Activated T-cell treated with anti-CD3 and anti-CD28 coated beads for 4 hours (primary cell): ENCODE data around the gene EIF2D.

ENCODE experiments used
- DNase-seq: peaks from one replicate; pipeline ENCODE4 v3.0.0-alpha.2; 2020

The EIF2D gene

DNA sequence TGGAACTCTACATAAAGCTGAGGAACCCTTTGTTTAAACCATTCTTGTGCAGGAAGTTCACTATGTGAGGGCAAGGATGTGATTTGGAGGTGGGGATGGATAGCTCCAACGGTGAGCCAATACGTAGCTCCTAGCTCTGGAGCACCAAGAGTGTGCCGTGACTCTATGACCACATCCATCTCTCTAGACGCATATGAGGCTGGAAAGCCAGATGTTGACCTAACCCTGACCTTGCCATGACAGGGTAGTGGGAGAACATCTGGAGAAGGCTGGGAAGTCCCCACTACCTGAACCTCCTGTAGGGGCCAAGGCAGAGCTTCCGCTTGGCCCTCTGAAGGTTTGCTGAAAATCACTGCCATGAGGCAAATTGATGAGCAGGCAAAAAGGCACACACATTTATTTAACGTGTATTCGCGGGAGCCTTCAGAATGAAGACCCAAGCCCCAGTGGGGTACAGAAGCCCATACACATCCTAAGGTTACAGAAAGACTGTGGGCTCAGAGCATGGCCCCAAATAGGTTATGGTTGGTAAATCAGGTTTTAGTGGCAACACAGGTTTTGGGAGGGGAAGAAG, 43.4 kb downstream of the EIF2D start:
- no peak for DNase-seq

GRCh38 chr1:206568256-206568655, 44.0 kb downstream of the EIF2D start:
- no peak for DNase-seq

- no peak for DNase-seq
Measured at GRCh38 chr1:206566999-206567398, 45.3 kb downstream of the EIF2D start.

DNA sequence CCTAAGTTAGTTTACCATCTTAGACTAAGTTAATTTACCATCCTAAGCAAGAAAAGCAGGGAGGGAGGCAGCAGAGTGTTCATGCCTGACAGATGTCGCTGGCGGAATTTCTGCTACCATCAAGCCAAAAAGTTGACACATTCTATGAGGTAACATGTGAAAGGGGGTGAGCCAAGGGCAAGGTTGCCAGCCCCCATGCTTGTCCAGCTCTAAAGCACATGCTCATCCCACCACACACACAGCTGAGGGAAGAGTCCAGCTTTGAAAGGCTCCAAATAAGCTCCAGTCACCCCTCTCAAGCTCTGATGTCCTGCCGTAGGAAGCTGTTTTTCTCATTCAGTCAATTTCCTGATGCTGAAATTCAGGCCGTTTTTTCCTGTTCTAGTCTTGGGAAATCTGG, 46.3 kb downstream of the EIF2D start:
- DNase-seq = no peak

GRCh38 chr1:206563367-206564207, 48.7 kb downstream of the EIF2D start:
- DNase-seq = no peak

DNA sequence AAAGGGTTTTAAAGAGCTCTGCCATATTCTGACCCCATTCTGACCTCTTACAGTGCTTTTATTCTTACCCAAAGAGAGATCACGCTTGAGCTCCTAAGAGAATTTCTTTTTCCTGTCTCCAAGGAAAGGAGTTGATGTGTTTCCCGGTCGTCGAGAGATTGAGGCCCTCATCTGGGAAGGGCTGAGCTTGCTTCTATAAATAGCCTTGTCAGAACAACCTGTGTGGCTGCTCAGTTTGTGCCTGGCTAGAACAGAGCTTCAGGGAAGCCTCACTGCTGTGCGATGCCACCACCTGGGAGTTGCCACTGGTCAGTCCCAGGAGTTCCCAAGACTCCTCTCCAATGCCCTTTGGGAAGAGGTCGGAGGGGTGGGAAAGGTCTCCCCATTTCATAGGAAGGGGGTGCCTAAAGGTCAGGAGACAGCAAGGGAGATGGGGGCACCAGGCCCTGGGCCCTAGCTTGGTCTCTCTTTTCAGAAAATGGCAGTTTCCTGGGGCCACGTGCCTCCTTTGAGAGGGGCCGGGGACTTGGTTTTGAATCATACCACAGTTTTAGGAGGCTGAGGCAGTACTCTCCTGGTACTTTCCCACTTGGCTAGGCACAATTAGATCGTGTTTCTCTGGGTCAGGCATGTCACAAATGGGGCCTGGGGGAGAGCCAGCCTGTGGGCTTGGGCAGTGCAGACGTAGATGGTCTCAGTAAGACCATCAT, 52.1 kb downstream of the EIF2D start:
- no peak for DNase-seq

GRCh38 chr1:206559672-206559995, 52.6 kb downstream of the EIF2D start:
- no peak for DNase-seq

DNA sequence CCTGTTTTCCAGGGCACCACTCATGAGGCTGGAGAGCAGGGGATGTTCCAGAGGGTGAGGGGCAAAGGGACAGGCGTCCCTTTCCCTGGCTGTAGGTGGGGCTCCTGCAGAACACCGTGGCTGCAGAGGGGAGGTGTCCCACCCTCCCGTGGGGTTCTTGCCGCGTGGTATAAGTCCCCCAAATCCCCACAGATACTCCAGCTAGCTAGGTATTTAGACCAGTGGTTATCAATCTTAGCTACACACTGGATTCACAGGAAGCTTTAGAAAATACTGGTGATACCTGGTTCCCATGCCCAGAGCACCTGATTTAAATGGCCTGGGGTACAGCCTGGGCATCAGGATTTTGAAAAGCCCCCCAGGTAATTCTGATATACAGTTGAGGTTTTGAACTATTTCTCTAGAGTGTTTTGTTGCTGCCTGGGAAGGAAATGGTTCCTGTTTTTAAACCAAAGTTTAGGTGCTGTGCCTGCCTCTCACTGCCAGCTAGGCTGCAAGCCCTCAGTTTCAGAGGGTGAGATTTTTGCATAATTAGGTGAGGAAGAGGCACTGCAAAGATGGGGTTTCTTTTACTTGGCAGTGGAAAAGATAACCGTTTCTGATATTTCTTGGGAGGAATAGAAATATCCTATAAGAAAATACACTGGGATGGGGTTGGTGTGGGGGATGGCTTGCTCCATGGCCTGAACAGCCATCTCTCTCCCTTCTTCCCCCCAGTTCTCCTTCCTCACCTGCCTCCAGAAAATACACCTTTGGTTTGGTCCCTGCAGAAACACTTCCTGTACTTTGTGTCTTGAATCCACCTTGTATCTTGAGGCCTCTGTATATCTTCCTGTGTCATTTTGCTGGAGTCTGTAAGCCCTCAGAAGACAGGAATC, 53.2 kb downstream of the EIF2D start:
- DNase-seq = no peak

GRCh38 chr1:206557636-206558473, 54.4 kb downstream of the EIF2D start:
- DNase-seq = no peak

DNA sequence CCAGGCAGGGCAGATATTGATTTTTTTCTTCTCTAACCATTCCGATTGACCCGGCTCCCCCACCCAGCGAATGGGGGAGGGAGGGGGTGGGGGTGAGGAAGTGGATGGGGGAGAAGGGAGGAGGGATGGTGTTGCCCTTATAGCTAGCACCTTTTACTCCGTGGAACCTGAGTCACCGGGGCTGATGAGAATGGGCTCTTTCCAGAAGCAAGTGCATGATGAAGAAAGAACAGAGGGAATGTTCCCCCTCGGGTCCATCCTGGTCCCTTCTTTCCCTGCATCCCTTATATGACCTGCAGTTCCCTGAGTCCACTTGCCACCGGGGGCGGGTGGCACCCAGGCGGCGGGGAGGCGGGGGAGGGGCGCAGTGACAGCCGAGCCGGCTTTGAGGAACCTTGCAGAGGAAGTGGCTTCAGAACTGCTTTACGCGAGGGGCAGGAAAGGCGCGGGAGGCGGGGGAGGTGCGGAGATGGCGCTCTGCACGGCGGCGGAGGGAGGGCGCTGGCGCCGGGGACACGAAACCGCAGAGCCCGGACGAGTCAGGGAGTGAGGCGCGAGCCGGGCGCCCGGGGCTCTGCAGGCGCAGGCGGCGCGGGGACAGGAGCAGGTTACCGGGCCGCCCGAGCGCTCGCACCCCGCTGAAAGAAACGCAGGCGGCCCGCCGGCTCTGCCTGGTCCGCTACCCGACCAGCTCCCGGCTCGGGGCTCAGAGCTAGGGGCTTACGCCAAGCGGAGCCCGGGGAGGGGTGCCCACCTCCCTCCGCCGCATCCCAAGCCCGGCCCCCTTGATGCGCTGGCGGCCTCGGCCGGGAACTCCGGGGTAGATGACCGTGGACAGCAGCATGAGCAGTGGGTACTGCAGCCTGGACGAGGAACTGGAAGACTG, 55.3 kb downstream of the EIF2D start:
- peak; percentile 87 for DNase-seq

DNA sequence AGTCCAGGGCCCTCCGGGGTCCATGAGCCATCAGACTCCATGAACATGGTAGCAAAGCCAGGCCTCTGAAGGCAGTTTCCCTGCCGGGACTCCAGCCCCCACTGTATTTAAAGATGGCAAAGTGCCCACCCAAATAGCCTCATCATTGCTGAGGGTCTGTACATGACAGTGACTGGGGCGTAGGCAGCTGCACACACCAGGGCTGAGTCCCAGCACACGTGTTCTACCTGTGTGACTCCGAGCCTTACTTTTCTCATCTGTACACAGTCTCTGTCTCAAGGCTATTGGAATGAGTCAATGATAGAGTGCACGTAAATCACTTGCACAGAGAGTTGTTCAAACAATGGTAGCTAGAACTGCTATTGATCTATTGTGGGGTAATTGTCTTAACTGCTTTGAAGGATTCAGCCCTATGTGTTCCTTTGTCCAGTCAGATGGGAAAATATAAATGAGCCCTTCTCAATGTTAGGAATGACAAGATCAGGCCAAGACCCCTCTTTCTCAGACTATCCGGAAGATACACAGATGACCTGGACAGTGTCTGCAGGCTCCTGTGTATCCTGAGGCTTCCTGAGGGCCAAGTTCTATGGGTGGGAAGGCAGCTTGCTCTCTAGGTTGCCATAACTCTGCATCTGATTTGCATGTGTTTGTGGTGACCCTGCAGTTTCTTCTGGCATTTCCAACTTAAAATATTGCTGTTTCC, 56.1 kb downstream of the EIF2D start:
- DNase-seq = no peak

DNA sequence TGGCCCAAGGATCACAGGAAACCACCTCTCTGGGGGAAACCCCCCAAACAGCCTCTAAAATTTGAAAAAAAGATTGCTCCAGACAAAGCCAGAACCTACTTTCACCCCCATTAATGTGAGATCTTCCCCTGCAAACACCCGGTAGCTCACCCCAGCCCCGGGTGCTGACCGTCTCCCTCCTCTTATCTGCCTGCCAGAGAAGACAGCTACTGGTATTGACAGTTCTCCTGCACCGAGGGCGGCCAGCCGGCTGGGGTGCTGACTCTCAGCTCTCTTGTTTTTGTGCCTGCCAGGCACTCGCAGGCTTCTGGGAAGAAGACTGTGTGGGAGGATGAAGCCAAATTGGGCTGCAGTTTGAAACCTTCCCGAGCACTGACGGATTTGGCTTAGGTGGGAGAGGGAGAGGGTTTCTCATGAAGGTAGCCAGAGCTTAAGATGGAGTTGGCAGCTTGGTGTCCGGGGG, 56.8 kb downstream of the EIF2D start:
- no peak for DNase-seq

- no peak for DNase-seq
Measured at GRCh38 chr1:206554701-206555472, 57.4 kb downstream of the EIF2D start.

GRCh38 chr1:206554211-206554610, 58.1 kb downstream of the EIF2D start:
- no peak for DNase-seq

- DNase-seq = peak; percentile 59
Measured at GRCh38 chr1:206551986-206552326, 60.3 kb downstream of the EIF2D start.

DNA sequence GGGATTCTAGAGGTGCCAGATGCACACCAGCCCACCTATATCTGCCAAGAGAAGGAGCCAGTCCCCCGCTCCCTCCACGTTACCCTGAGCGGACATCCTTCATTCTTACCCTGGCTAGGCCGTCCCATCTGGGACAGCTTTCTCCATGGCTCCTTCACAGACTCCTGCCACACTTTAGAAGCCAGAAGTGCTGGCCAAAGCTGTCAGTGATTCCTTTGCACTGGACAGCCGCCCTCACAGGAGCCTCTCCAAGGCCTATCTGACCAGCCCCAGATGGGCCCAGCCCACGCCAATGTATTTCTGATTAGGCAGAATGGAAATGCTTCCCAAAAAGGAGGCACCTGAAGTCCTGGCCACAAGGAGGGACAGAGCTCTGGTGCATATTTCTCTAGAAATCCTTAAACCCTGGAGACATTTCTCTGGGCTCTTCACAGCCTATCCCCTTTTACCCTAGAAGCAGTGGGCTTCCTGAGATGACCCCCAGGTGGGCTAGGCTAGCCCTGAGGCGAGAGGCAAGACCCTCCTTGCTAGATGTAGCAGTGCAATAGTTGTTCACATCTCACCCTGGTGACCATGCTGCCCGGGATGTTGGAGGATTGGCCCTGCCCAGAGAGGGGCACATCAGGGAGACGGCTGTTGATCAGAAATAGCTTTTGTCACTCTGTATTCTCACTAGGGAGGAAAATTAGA, 60.8 kb downstream of the EIF2D start:
- DNase-seq = no peak

GRCh38 chr1:206550446-206550845, 61.8 kb downstream of the EIF2D start:
- DNase-seq = no peak

- DNase-seq = no peak
Measured at GRCh38 chr1:206547104-206547503, 65.2 kb downstream of the EIF2D start.

- no peak for DNase-seq
Measured at GRCh38 chr1:206545351-206545750, 66.9 kb downstream of the EIF2D start.
